SH-SY5Y (cell line): ENCODE measurements around the gene TRIM13.

ENCODE experiments used
- GATA2 ChIP-seq: IDR thresholded peaks from 2 replicates; pipeline ENCODE4 v1.6.1; 2011; ENCODE audit warnings: mild to moderate bottlenecking, low read depth, low read length
- GATA3 ChIP-seq: IDR thresholded peaks from 2 replicates; pipeline ENCODE4 v1.6.1; 2011; ENCODE audit warnings: low read depth, mild to moderate bottlenecking, low read length, moderate library complexity

DNA sequence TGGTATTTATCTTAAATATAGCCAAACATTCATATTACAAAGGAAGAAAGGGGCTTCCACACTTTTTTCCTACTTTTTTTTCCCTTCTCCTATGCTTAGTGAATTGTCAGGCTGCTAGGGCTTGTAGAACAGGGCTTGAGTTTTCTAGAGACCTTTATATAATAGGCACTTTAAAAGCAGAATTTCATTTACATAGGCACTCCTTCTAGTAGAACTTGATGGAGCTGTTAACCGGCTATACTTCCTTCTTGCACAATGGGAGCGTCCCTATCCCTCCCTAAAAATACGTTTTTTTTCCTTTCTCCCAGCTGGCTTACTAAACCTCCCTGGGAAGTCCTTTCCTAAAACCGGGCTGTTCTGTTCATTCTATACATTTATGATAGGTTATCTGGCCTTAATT, 1.1 kb downstream of the TRIM13 start:
- TF ChIP-seq GATA2: no peak
- no peak for TF ChIP-seq GATA3
